ENCODE data around the gene TMC7.

- TF ChIP-seq CTCF (IDR thresholded peaks at IDR 0.05): no peak
- no peak for TF ChIP-seq POLR2A (IDR thresholded peaks at IDR 0.05)
Measured at GRCh38 chr16:19001788-19002187, 18.1 kb downstream of the TMC7 start.
